ENCODE data around the gene PLOD1. TPM values are rescaled to one million over a fixed set of nuclear protein-coding genes. Genes with fewer than 3 reads are reported as not detected.

Gene PLOD1
- total RNA-seq, 4 donors from 2014 or later, result 23.9 to 66.5 (median 54.8) TPM

DNA sequence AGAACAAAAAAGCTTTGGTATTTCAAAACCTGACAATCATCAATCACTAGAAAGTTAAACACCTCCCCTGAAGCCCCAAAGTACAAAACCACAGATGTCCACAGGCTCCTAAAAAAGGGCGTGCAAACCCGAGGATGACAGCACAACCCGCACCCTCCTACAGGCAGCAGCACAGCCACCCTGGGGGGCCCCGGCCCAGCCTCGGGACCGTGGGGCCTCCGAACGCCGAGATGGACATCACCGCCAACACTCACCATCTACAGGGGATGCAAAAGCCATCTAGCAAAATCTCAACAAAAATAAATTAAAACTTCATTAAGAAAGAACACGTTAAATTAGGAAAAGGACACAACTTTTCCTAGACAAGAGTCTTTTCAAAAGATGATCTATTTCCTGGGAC lies 14.9 kb upstream of the PLOD1 start:
- no peak for ATAC-seq
- H3K9me3 ChIP-seq, result no peaks in the 10 kb centered on the region
- in situ Hi-C loops (cut with MboI; ENCODE audit: low sequenced_read_pairs in 4 of 4) (loop anchor here in 1 of 4 donors (10.0 kb wide), 1 partner anchor 55 kb away; no protein-coding TSS in a partner anchor), intact Hi-C loops (cut with DNase I; ENCODE audit: low total_unique reads) (no loop called here)
- no peaks in the 10 kb centered on the region for H3K27me3 ChIP-seq
- H3K27ac ChIP-seq, result peak overlapping the region; percentile 86 to 97 (median 92)
- peaks cover 58 to 66% of the 10 kb centered on the region in 2 donors for H3K4me1 ChIP-seq
- no peak for DNase-seq
- H3K36me3 ChIP-seq, result peaks cover 0 to 20% of the 10 kb centered on the region in 2 donors
- TF ChIP-seq, protein P1, sequence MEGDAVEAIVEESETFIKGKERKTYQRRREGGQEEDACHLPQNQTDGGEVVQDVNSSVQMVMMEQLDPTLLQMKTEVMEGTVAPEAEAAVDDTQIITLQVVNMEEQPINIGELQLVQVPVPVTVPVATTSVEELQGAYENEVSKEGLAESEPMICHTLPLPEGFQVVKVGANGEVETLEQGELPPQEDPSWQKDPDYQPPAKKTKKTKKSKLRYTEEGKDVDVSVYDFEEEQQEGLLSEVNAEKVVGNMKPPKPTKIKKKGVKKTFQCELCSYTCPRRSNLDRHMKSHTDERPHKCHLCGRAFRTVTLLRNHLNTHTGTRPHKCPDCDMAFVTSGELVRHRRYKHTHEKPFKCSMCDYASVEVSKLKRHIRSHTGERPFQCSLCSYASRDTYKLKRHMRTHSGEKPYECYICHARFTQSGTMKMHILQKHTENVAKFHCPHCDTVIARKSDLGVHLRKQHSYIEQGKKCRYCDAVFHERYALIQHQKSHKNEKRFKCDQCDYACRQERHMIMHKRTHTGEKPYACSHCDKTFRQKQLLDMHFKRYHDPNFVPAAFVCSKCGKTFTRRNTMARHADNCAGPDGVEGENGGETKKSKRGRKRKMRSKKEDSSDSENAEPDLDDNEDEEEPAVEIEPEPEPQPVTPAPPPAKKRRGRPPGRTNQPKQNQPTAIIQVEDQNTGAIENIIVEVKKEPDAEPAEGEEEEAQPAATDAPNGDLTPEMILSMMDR (IDR thresholded peaks at IDR 0.05 in 4 of 5, conservative IDR thresholded peaks at IDR 0.05 in 1 of 5), result no peak
- no peak for TF ChIP-seq POLR2A (IDR thresholded peaks at IDR 0.05)
- H3K4me3 ChIP-seq, result peak overlapping the region in 1 of 4 donors; percentile 23

GRCh38 chr1:11920239-11920903 lies 14.1 kb upstream of the PLOD1 start:
- H3K27ac ChIP-seq, result peak overlapping the region; percentile 86 to 97 (median 92)
- peak in 1 of 2 donors; percentile 60 for DNase-seq
- in situ Hi-C loops (cut with MboI; ENCODE audit: low sequenced_read_pairs in 4 of 4), result loop anchor here in 1 of 4 donors (10.0 kb wide), 1 partner anchor 54 kb away; no protein-coding TSS in a partner anchor
- H3K27me3 ChIP-seq, result no peaks in the 10 kb centered on the region
- intact Hi-C loops (cut with DNase I; ENCODE audit: low total_unique reads), result no loop called here
- peaks cover 0 to 20% of the 10 kb centered on the region in 2 donors for H3K36me3 ChIP-seq
- ATAC-seq, result peak; percentile 1 to 27
- peaks cover 63 to 72% of the 10 kb centered on the region in 2 donors for H3K4me1 ChIP-seq
- TF ChIP-seq, protein P1 (IDR thresholded peaks at IDR 0.05 in 4 of 5, conservative IDR thresholded peaks at IDR 0.05 in 1 of 5), result no peak
- no peak for TF ChIP-seq POLR2A (IDR thresholded peaks at IDR 0.05)
- H3K4me3 ChIP-seq, result peak overlapping the region in 1 of 4 donors; percentile 23
- H3K9me3 ChIP-seq, result no peaks in the 10 kb centered on the region

DNA sequence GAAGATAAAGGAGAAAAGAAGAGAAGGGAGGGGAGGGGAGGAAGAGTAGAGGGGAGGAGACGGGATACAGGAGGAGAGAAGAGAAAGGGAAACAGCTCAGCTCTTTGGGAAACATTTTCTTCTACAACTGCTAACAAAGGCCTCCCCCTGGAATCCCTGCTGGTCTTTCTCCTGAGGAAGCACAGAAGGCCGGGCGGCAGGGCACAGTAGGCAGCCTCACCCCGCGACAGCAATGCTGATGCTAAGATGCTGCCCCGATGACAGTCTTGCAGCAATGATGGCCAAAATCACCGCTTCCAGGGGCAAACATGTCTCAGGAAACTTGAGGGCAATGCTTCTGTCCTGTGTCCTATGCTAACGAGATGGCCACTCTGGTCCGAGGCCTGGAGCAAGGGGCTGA lies 13.5 kb upstream of the PLOD1 start:
- TF ChIP-seq, protein P1 (IDR thresholded peaks at IDR 0.05 in 4 of 5, conservative IDR thresholded peaks at IDR 0.05 in 1 of 5), result no peak
- no peak for TF ChIP-seq POLR2A (IDR thresholded peaks at IDR 0.05)
- Histone ChIP-seq H3K27me3 (no peaks in the 10 kb centered on the region), H3K36me3 (peaks cover 0 to 20% of the 10 kb centered on the region in 2 donors), H3K9me3 (no peaks in the 10 kb centered on the region), H3K4me3 (no peak overlapping the region), H3K27ac (peak overlapping the region; percentile 86 to 97 (median 92)), H3K4me1 (peaks cover 63 to 72% of the 10 kb centered on the region in 2 donors)
- intact Hi-C loops (cut with DNase I; ENCODE audit: low total_unique reads) (no loop called here), in situ Hi-C loops (cut with MboI; ENCODE audit: low sequenced_read_pairs in 4 of 4) (loop anchor here in 1 of 4 donors (10.0 kb wide), 1 partner anchor 54 kb away; no protein-coding TSS in a partner anchor)
- no peak for DNase-seq
- no peak for ATAC-seq

DNA sequence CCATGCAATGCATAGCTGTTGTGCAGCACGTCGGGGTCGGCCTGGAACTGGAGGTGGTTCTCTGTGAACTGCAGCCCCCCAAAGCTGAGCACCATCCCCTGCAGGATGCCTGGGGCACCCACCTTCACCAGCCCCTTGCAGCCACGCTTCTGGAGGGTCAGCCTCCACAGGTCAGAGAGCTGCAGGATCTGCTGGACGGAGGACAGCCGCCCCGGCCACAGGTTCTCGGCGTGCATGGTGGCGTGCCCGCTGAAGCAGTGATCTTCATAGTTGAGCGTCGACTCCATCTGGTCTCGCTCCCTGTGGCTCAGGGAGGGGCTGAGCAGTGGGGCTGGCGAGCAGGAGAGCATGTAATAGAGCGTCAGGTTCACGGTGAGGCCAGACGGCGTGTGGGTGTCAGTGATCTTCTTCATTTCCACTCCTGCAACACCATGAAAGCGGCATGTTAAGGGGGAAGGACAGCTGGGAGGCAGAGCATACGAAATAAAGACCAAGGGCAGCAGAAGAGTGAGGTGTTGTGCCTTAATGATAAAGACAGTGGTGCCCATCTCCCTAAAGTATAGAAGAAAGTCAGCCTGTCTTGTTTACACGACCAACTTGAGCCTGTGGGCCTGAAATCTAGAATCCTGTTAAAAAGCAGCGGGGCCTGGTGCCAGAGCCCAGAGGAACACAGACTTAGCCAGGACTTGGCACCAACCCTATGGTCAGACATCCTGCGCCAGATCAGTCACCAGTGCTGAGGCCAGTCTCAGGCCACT lies 11.3 kb upstream of the PLOD1 start:
- H3K36me3 ChIP-seq, result peaks cover 0 to 20% of the 10 kb centered on the region in 2 donors

More for the DNA sequence above, 11.3 kb upstream of the PLOD1 start:
- DNase-seq (peak in 1 of 2 donors; percentile 73), ATAC-seq (peak in 1 of 2 donors; percentile 33)
- Histone ChIP-seq H3K4me1 (peaks cover 67 to 74% of the 10 kb centered on the region in 2 donors), H3K27ac (peak overlapping the region; percentile 72 to 97 (median 84)), H3K4me3 (peak overlapping the region in 3 of 4 donors; percentile 6 to 54 (median 9)), H3K27me3 (no peaks in the 10 kb centered on the region), H3K9me3 (no peaks in the 10 kb centered on the region)
- TF ChIP-seq POLR2A (IDR thresholded peaks at IDR 0.05), result no peak
- TF ChIP-seq, protein P1 (IDR thresholded peaks at IDR 0.05 in 4 of 5, conservative IDR thresholded peaks at IDR 0.05 in 1 of 5), result no peak
- intact Hi-C loops (cut with DNase I; ENCODE audit: low total_unique reads), result no loop called here
- in situ Hi-C loops (cut with MboI; ENCODE audit: low sequenced_read_pairs in 4 of 4), result loop anchor here in 1 of 4 donors (10.0 kb wide), 1 partner anchor 52 kb away; no protein-coding TSS in a partner anchor

Data from gastrocnemius medialis (tissue), 4 donors.